ENCODE measurements around the gene PIGL.
A peak's percentile ranks its signal among the peaks of the same experiment; 100 is the strongest.
"Not testable (repeated sequence)": the region's sequence is repeated elsewhere in the genome, so short reads cannot be mapped to it uniquely, and the experiment has no call there.

PIGL gene

GRCh38 chr17:16312061-16312460, 95.1 kb downstream of the PIGL start:
- not testable (repeated sequence) for DNase-seq

GRCh38 chr17:16313139-16314090, 96.4 kb downstream of the PIGL start:
- no peak for DNase-seq

GRCh38 chr17:16314189-16314588, 97.2 kb downstream of the PIGL start:
- no peak for DNase-seq

GRCh38 chr17:16314859-16315258, 97.8 kb downstream of the PIGL start:
- DNase-seq, result no peak

GRCh38 chr17:16319969-16320368, 103.0 kb downstream of the PIGL start:
- no peak for DNase-seq

DNA sequence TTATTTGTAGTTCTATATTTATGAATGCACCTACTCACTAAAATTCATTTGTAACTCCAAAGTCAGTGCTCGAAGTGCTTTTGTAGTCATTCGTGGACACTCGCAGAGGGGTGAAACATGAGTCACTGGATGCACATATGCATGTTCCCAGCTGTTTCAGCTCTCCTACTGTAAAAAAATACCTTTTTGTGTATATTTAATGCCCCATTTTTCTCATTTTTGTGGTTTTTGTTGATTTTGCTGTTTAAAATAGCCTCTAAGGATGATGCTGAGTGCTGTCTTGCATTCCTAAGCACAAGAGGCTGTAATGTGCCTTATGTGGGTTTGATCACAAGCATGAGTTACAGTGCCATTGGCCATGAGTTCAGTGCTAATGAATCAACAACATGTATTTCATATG, 105.6 kb downstream of the PIGL start:
- peak; percentile 73 for DNase-seq

GRCh38 chr17:16325964-16326363, 109.0 kb downstream of the PIGL start:
- no peak for DNase-seq

DNA sequence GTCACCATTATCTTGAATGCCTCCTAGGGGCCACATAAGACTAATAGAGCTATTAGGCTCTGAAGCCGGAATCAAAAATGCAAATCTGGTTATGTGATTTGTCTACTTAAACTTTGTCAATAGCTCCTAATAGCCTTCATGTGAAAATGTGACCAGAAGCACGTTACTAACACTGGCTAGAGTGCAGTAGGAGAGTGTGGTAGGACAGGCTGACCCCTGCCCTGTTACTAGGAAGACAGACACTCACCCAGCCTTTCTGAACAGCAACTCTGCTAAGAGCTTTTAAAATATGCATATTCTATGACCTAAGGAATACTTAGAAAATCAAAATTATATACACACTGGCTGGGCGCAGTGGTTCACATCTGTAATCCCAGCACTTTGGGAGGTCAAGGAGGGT, 110.0 kb downstream of the PIGL start:
- no peak for DNase-seq

DNA sequence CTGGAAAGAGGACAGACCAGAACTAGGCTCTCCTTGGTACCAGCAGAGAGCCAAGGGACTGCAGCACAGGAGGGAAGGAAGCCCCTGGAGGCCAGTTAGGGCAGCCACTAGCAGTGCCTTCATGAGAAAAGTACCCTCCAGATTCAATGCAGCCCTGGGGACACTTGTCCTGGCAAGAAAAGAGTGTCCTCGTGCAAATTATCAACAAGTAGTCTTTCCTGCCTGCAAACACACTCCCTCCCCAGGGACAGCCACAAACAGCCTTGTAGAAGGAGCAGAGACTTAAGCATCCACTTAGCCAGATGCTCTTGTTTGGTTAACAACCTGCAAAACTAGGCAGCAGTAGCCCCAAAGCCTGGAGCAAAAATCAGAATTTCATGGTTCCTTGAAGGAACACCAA, 112.0 kb downstream of the PIGL start:
- DNase-seq, result peak; percentile 4

DNA sequence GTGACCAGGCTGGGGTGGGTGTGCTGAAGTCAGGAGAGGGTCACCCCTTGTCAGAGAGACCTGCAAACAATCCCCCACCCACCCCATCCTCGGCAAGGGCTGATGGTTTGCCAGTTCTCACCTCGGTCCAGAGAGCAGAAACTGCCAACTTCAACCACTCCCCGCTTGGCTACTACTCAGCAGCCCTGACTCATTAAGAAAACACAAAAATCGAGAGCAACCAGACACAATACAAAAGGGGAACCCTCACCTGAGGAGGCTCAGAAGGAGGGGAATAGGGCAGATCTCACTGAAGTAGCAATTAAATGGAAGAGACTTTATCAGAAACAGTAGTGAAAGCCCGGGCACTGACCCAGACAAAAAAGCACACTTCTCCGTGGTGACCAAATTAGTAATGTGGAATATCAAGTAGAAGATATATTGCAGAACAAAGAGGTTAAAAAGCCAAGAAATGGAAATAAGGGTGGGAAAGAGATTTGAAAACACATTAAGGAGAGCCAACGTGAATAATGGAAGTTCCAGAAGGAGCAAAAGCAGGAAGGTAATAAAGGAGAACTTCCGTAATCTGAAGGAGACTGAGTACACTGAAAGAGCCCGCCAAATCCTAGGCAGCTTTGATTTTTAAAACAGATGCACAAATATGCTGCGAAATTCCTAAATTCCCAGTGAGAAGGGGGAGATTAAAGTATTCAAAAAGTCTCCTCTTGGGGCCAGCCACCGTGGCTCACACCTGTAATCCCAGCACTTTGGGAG, 112.7 kb downstream of the PIGL start:
- peak; percentile 39 for DNase-seq

GRCh38 chr17:16338391-16338790, 121.4 kb downstream of the PIGL start:
- no peak for DNase-seq

- DNase-seq, result no peak
These were observed 122.4 kb downstream of the PIGL start for GRCh38 chr17:16339402-16339801.

DNA sequence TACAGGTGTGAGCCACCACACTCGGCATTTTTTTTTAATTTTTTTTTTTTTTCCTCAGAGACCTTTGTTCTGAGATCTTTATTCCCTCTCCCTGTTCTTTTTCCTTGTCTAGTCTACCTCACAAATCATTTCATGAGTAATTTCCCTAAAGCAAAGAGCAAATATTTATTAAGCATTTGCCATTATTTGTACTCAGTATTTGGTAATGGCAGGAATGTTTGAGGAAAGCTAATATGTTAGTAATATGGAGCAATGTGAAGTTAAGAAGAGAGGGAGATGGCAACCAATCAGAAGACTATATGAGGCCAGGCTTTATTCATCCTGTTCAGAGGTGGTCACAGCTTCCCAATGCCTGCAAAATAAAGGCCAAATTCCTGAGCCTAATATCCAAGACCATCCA, 122.9 kb downstream of the PIGL start:
- no peak for DNase-seq

DNA sequence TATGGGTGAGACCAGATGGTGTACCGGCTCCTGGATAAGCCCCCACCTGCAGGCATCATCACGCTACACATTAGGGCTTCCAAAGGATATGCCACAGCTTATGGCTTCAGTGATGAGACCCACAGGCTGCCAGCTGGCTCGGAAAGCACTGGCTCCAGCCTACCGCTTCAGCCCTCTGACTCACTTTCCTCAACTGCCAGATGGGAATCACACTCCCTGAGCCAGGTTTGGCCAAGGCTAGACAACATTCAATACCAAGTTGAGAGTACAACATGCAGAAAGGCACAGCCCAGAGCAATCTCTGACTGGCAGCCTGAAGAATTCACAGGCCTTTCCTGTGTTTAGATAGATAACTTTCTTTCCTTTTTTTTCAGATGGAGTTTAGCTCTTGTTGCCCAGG, 126.0 kb downstream of the PIGL start:
- DNase-seq, result peak; percentile 27

DNA sequence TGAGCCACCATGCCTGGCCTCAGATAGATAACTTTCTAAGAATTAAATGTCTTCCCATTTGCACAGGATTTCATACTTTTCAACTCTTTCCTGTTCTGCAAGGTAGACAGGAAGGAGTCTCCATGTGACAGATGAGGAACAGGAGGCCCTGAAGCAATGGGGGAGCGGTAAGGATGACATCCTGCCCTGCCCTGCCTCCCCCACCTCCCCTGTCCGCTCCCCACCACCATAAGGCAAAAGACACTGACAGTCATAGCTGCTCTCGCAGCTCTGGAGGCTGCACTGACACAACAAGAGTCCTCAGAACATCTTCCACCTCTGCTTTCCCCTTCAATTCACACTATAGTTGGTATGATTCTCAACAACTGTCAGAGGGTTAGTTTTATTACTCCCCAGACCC, 126.6 kb downstream of the PIGL start:
- no peak for DNase-seq

DNA sequence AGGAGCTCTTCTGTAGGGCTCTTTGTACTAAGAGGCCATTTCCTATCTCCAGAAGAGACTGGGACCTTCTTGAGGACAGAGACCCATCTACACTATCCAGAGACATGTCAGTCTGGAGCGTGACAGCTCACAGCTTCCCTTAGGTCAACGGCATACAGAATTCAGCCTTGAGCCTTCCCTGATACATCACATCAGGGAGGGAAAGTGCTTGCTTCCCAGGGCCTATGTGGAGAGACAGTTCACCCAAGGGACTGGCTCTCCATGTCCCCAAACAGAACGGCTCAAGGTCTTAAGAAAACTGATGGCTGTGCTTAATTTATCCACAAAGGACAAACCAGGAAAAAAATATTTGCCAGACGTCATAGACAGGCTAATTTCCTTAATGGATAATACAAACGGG, 128.6 kb downstream of the PIGL start:
- no peak for DNase-seq

DNA sequence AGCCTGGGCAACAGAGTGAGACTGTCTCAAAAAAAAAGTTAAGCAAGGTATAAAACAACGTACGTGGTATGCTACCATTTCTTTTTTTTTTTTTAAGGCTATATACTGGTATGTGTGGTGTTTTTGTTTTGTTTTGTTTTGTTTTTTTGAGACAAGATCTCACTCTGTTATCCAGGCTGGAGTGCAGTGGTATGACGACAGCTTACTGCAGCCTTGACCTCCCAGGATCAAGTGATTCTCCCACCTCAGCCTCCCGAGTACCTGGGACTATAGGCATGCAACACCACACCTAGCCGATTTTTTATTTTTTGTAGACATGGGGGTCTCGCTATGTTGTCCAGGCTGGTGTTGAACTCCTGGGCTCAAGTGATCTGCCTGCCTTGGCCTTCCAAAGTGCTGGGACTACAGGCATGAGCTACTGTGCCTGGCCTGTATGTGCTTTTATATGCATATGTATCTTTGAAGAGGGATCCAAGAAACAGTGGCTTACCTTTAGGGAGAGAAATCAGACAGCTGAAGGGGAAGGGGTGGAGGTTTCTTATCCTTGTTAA, 129.8 kb downstream of the PIGL start:
- no peak for DNase-seq

- DNase-seq, result no peak
These were observed 131.6 kb downstream of the PIGL start for GRCh38 chr17:16348586-16348985.

- no peak for DNase-seq
These were observed 132.4 kb downstream of the PIGL start for GRCh38 chr17:16349431-16349830.

DNA sequence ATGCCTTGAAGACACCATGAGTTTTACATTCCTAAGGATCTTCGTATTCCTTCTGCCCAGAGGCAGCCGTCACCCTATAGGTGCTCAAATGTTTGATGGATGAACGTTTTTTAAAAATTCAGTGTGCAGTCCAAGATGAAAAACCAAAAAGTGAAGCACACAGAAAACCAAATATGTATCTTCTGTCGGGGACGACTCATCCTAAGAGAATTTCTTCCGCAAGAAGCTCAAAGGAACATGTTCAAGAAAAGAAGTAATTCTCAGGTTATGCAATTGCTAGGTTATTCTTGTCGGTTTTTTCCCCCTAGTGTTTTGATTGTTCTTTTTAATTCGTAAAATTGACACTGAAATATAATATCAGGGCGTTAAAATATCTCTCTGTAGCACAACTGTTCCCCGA, 134.8 kb downstream of the PIGL start:
- peak; percentile 49 for DNase-seq

- DNase-seq, result peak; percentile 33
These were observed 135.3 kb downstream of the PIGL start for GRCh38 chr17:16352303-16352666.

DNA sequence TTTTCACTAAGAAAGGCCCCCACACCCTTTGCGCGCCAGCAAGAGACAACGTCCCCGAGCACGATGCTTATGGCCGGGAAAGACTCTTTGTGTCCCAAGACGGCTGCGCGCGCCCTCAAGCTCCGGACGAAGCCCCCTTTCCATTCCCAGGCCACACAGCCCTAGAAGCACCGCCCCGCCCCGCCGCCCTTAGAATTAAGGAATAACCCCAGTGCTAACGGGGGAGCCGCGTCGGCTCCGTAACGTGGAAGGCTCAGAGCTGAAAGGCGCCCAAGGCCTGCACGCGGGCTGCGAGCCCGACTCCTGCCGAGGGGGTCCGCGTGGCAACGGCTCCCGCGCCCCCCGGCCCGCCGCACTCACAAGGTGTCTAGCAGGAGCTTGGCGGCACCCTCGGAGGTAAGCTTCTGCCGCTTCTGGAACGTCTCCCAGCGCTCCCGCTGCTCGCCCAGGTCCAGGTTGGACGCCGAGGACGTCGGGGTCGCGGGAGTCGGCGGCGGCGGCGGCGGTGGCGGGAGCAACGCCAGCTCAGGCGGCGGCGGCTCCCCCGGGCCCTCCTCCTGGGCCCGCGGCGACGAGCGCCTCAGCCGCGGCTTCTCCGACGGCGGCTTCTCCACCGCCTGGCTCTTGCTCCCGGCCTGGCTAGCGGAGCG, 135.8 kb downstream of the PIGL start:
- DNase-seq, result peak; percentile 41
